Esophagus mucosa (tissue), 1 donor: ENCODE results near the gene PDHX. TPM values are rescaled to one million over a fixed set of nuclear protein-coding genes. Genes with fewer than 3 reads are reported as not detected.
"Not testable (repeated sequence)": the region's sequence is repeated elsewhere in the genome, so short reads cannot be mapped to it uniquely, and the experiment has no call there.

Experiments
- ATAC-seq: fragments of 200-7000 bp; cut with Tn5 transposase; one replicate; pipeline ENCODE4 v1.9.1; 2020
- total RNA-seq: library from RNA; stranded (reverse); gene quantifications from one replicate; pipeline ENCODE4 v1.2.4, GENCODE V29; 2023
- donor health status: DM: yes; HTN: yes; CAD: no.

The PDHX gene
- 19.1 TPM for total RNA-seq

DNA sequence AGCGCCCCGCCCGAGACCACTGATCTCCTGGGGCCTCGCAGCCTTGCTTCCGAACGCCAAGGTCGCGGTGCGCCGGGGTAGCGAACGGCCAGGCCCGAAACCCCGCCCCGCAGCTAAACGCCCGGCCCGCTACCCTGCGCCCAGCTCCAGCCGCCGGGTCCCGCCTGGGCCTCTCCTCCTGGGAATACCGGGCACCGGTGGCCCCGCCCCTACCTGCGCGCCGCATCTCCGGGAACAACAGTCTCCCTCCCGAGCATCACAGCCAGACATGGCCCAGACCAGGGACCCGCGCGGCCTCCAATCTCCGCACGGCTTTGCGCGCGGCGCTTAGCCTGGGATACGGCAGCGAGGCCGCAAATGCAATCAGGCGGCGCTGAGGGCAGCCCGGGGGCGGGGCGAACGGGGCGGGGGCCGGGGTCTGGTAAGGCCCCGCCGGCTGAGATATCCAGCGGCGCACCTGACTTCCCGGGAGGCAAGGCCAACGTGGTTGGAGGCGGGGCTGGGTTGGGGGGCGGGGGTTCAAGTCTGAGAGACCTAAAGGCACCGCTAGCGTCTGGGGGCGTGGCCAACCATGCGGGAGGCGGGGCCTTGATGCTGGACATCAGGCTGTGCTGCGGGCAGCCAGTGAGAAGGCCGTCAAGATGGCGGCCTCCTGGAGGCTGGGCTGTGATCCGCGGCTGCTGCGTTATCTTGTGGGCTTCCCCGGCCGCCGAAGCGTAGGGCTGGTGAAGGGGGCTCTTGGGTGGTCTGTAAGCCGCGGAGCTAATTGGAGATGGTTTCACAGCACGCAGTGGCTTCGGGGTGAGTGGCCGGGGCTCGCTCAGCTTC is at the start of gene PDHX, which contains the start of gene APIP:
PDHX (plus strand) TSS at position 604 of the 828 bp plus-strand sequence; CDS start at position 642, 38 bp downstream.
APIP (minus strand) TSS at position 365 of the 828 bp plus-strand sequence; CDS start at position 270, 95 bp downstream.
- peak; percentile 98 for ATAC-seq

DNA sequence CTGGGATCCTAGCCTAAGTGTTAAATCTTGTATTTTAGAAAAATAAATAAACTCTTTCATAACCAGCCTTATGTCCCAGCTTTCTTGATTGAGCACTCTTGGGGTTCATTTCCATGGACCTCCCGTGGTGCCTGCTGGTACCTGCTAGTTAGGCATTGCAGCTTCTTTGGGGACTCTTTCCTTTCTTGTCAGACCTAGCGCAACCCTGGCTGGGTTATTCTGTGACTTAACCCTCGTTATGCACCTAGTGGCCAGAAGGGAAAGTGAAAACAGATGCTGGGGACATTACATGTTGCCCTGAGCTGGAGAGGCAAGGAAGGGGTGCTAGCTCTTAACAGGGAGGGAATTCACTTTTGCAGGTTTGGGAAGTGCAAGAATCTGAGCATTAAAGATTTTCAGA is 47.0 kb upstream of the PDHX start:
- ATAC-seq, result no peak

DNA sequence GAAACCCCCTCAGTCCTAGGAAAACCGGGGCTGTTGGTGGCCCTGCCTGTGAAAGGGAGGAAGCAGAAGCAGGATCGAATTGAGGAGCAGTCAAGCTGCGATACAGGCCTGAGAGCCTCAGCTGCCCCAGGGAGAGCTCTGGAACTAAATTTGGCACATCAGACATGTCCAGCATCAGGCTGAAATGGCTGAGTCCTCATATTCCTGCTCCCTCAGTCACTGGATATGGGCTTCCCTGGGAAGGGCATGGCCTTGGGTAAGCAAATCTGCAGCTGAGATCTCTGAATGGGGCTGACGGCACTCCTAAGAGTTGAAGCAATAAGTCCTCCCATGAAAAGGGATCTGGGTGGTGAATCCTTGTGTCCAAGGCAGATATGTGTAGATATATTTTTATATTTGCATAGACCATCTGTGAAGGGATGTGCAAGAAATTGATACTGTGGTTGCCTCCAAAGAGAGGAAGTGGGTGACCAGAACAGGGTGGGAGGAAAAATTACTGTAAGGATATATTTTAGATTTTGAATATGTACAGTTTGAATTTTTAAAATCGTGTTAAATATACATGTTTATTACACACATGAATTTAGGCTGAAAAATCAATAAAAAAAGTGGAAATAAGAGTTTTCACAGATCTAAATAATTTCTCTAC is 45.7 kb upstream of the PDHX start:
- ATAC-seq, result no peak

DNA sequence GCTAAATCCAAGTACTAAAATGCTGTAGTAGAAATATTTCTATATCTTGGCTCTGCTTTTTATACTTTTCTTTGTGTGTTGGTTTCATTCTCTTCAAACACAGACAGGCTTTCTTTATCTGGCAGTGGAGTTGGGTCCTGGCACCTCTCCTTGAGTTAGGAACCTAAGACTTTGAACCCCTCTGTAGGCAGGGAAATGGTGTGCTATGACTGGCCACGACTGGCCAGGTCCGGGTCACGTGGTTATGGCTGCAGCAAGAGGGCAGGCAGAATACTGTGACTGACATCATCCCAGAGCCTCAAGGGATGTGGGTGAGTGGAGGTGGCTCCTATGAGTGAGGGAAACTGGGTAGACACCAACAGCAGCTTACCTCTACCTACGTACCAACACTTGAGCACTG is 42.2 kb upstream of the PDHX start:
- ATAC-seq, result no peak

DNA sequence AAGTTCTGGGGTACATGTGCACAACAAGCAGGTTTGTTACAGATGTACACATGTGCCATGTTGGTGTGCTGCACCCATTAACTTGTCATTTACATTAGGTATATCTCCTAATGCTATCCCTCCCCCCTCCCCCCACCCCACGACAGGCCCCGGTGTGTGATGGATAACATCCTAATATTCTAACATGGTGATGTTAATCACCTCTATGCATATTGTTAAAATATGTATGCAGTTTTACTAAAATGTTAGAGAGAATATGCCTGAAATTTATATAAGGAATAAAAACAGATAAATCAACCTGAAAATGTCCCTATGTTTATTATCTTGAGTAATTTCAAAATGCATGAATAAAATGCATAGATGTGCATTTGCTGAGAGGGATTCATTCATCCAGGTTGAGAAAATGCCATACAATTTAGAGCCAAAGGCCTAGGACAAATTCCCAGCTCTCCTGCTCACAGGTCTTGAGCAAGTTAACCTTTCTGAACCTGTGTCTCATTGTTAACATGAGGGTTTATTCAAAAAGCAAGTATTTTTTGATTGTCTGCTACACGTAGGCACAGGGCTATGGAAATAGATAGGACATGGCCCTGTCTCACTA is 38.9 kb upstream of the PDHX start:
- no peak for ATAC-seq

DNA sequence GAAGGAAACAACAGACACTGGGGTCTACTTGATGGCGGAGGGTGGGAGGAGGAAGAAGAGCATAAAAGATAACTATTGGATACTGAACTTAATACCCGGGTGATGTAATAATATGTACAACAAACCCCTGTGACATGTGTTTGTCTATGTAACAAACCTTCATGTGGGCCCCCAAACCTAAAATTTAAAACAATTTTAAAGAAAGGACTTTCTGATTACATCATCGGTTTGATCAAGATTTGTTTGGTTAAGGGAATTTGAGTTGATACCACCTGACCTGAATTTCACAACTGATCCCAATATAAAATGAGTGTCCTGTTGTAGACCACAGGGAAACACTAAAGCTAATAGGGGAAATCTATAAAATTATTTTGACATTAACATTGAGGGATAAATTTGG is 34.5 kb upstream of the PDHX start:
- ATAC-seq, result no peak

DNA sequence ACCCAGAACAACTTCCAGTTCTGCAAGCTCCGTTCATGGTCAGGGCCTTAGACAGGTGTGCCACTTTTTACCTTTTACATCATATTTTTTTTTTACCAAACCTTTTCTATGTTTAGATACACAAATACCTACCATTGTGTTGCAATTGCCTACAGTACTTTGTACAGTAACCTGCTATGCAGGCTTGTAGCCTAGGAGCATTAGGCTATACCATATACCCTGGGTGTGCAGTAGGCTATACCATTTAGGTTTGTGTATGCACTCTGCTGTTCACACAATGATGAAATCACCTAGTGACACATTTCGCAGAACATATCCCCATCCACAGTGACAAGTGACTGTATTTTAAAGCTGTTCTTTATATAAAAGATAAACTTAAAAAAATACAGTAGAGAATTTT is 29.8 kb upstream of the PDHX start:
- peak; percentile 100 for ATAC-seq

DNA sequence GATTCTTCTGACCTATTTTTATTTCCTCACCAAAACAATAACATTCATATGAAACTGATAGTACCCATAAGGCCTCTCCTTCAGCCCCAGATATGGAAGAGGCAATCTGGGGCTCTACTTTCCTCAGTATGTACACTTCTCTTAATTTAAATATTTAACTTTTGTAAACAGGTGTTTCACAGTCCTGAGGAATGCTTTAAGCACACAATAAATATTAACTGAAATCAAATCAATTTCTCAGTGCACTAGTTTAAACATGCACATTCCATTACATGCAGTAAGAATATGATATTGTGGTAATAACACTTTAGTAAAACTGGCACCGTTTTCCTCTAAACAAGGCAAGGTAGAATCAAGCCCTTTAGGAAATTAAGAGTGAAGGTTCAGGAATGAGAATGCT is 29.2 kb upstream of the PDHX start:
- no peak for ATAC-seq

DNA sequence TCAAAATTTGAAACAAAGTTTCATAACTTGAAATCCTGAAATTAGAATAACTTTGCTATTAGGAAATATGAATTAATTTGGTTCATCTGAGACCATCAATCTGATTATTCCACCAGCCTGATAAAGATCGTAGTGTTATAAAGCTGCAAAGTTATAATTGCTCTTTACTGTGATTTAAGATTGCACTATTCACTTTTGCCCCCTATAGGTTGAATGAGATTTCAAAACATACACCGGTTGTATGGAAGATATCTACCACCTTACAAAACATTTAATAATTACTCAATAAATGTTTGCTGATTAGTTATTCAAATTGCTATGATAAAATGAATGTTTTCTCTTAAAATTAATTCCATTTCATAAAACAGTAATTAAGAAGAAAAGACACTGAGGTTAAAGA is 26.3 kb upstream of the PDHX start:
- ATAC-seq, result no peak

DNA sequence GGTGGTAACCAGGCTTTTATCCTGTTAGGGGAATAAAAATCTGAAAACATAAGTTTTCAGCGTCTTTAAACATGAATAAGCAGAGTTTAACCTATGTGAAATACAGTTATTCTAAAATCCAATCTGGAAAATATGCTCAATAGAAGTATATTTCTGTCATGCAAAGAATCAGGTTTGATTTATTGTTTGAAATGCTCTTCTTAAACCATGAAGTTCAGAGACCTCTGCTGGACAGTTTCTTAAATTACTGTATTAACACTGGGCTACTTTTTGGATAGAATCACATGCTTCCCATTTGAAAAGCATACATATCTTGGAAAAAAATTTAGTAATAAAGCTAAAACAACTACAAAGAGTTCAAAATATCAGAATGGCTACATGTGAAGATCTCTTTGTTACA is 25.6 kb upstream of the PDHX start:
- no peak for ATAC-seq

DNA sequence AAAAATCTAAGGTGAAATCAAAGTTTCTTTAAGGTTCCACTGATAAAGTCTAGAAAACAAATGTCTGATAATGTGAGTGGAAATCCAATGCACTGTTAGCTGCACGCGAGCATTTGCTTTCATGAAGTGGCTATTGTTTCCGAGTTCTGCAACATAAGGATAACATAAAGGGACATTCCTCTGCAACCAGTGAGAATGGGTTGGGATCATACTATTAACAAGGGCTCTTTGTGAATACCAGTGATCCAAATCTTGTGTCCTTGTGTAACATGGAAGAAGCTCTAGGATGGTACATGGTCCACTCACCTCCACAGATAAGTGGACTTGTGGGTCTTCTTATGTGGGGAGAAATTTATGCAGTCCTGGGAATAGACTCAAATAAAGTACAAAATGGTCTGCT is 24.8 kb upstream of the PDHX start:
- no peak for ATAC-seq

DNA sequence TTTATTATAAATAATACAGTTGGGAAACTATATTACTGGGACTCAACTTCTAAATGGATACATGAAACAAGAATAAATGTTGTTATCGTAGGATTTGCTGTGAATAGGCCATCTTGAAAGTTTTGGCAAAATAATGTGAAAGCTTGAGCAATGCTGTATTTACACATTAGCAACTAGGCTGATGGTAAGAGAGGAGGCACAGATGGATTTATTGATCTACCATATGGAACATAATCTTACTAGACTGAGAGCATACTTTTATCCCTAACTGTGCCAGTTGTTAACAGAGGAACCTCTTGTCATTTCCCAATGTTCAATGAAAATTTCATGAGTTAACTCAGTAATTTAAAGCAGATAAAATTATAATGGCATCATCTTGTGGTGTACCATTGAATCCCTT is 23.0 kb upstream of the PDHX start:
- ATAC-seq, result no peak

DNA sequence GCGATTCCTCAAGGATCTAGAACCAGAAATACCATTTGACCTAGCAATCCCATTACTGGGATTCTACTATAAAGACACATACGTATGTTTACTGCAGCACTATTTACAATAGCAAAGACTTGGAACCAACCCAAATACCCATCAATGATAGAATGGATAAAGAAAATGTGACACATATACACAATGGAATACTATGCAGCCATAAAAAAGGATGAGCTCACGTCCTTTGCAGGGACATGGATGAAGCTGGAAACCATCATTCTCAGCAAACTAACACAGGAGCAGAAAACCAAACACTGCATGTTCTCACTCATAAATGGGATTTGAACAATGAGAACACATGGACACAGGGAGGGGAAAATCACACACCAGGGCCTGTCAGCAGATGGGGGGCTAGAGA is 20.2 kb upstream of the PDHX start:
- ATAC-seq, result not testable (repeated sequence)

DNA sequence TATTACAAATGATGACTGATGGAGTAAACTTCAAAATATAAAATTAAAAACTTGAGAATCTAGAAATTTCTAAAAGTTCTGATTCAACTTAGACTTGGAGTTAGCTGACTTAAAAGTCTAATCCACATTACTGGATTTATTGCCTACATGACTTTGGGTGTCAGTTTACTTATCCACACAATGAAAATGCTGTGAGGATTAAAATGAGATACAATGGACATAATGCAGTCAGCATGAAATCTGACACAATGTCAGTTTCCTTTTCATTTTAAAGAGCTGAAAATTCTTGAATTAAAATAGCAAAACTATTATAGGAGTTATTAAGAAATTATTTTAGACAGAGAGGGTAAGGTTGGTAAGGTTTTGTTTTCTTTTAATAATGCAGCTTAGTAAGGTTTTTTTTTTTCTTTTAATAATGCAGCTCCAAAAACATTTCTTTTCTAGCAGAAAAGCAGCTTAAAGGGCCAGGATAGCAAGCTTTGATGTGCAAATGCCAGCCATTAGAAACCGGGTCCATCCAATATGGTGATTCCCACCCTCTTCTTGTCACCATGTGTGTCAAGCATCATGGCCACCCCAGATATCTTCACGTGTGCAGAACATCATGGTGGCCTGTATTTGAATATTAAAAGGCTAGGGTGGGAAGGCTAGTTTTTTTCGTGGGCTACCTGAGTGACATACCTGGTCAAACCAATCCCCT is 19.1 kb upstream of the PDHX start:
- no peak for ATAC-seq

DNA sequence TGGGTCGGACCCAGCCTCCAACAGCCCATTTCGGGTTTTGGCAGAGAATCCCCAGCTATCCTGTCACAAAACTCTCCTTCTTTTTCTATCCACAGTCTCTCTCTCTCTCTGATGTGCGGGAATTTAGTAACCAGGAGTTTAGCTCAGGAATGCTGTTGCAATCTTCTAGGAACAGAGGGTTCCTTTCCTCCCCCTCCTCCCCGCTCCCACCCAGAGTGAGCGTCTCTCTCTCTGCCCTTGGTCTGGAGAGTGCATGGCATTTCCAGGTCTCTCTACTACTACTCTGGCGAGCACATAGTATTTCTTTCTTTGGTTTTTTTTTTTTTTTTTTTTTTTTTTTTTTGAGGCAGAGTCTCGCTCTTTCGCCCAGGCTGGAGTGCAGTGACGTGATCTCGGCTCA is 17.9 kb upstream of the PDHX start:
- no peak for ATAC-seq

DNA sequence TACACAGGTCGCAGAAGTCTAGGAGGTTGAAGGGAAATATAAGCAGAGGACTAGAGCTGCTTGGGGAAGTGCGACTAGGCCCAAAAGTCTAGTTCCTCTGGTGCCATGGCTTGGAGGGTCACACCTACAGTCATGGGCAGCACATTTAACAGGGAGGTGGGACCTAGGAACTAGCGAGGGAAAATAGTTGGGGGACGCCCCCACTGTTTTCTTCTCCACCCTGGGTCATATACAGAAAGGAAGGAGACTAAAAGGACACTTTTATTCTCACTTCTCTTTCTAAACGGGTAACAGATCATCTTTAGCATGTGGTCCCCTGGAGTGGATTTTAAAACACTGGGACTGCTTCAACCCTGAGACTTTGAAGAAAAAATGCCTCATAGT is 16.8 kb upstream of the PDHX start:
- ATAC-seq, result no peak

DNA sequence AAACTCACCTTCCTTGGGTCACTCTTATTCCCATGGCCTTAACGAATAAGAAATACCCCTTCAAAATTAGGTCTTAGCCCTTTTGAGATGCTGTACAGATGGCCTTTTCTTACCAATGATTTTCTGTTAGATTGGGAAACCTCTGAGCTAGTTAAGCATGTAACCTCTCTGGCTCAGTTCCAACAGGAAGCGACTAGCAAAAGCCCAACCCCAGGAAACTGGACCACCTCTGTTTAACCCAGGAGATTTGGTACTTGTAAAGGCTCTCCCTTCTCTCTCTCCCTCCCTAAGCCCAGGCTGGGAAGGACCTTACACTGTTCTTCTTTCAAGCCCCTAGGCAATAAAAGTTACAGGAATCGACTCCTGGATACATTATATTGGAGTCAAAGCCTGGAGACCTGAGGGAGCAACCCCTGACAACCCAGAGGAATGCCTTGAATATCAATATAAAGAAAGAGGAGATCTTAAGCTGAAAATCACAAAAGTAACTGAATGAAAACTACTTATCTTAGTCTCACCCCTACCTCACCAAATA is 11.9 kb upstream of the PDHX start:
- ATAC-seq, result no peak

DNA sequence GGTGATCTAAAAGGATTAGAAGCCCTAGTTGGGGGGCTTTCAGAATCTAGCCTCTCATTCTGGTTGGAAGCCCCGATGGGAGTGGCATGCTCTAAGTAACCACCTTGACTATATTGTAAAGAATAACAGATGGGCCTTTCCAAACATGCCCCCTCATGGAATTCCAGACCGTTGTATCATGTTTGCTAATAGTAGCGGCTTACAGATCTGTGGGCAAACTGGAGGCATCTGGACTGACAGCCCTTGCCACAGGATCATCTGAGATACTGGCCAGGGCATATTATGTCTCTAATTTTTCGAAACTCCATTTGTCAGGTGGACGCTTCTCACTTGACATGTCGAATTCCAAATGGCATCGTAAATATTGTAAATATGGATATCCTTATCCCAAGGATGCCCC is 10.8 kb upstream of the PDHX start:
- ATAC-seq, result no peak

DNA sequence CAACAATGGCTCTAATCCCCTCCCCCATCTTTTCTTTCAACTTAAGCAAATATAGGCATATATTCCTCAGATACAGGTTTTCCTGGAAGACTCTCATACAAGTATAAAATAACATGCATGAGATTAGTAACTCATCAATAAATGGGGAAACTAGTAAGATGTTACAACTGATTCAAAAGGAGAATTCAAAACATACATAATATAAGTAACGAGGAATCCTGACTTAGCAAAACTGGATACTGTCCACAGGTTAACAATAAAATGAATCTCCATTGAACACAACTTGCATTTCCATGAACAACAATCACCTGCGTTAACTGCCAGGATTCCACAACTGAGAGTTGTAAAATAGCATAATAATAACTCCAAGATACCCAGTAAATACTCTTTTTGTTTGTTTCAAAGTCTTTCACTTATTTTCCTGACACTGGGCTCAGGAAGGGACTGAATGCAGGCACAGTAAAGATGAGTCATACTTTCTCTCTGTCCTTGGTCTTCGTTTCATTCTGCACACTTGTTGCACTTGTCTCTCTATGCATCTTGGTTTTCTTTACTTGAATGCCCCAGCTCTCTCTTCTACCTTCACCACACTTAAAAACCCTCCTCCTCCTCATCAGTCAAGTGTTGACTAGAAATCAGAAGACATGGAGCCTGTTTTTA is 8.4 kb upstream of the PDHX start:
- ATAC-seq, result no peak

DNA sequence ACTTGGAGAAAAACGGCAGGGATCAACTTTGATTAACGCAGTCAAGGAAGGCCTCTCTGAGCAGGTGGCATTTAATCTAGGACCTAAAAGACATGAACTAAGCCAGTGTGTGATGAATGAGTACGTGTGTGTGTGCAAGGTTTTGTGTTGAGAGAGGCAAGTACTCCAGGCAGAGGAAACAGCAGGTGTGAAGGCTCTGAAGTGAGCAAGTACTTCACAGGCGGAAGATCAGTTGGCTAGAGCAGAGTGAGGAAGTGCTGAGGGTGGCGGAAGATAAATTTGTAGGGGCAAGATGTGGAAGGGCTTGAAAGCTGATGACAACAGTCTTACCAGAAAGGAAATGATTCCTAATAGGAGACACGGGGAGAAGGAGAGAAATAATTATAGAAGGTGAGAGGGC is 7.0 kb upstream of the PDHX start:
- no peak for ATAC-seq

DNA sequence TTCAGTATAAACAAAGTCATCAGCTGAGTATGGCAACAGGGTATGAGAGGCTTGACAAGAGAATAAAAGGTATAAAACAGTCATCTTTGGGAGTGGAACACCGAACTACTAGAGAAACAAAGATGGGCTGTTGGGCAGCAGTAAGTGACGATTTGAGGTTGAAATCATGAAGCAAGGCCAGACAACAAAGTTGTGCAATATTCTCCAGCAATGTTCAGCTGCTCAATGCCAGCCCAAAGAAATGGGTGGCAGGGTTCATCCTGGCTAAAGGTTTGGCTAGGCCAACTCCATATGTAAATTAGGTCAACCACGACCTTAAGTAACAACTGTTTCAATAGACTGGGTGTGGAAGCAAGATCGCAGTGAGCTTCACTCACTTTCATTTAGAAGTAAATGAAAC is 6.5 kb upstream of the PDHX start:
- ATAC-seq, result peak; percentile 53

DNA sequence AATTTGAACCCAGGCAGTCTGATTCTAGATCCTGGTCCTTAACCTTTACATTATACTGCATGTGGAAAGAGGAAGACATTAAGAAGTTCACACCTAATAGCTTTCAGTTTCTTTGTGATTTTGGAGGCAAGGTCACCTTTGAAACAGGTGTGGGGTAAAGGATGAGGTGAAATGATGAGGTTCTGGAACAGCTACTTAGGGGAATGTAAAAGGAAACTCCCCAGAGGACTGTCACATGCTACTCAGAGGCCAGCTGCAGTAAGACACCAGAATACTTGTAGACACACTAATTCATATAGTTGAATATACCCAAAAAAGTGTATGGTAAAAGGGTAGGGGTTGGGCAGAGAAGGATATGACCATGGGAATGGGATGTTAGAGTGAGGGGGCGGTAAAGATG is 5.6 kb upstream of the PDHX start:
- no peak for ATAC-seq
